KMS-11 (cell line): Measurements from ENCODE around the gene TAT.
"Not testable (repeated sequence)": the region's sequence is repeated elsewhere in the genome, so short reads cannot be mapped to it uniquely, and the experiment has no call there.

Experiments used
- H2AFZ ChIP-seq: fragments of 200-600 bp; sonication (generic); 2 replicates; pipeline ENCODE4 v1.6.1; 2016; ENCODE audit warnings: antibody characterized with exemption, mixed run types, low read depth
- H3K27ac ChIP-seq: fragments of 200-600 bp; sonication (generic); 2 replicates; pipeline ENCODE4 v1.6.1; 2016; ENCODE audit warnings: mild to moderate bottlenecking, mixed run types
- H3K27me3 ChIP-seq: fragments of 200-600 bp; sonication (generic); 2 replicates; pipeline ENCODE4 v1.6.1; 2017; ENCODE audit warnings: mild to moderate bottlenecking, low read depth, mixed run types, moderate library complexity; ENCODE audit not compliant: insufficient read depth
- H3K36me3 ChIP-seq: fragments of 200-600 bp; sonication (generic); 2 replicates; pipeline ENCODE4 v1.6.1; 2017; ENCODE audit warnings: mild to moderate bottlenecking, mixed run types; ENCODE audit not compliant: insufficient read depth
- H3K4me1 ChIP-seq: fragments of 200-600 bp; sonication (generic); 2 replicates; pipeline ENCODE4 v1.6.1; 2016; ENCODE audit warnings: mild to moderate bottlenecking, low read depth, mixed run types; ENCODE audit not compliant: poor library complexity, severe bottlenecking
- H3K4me2 ChIP-seq: fragments of 200-600 bp; sonication (generic); 2 replicates; pipeline ENCODE4 v1.7.0; 2016; ENCODE audit warnings: mild to moderate bottlenecking, mixed run types
- H3K4me3 ChIP-seq: fragments of 200-600 bp; sonication (generic); IDR thresholded peaks from 2 replicates; pipeline ENCODE4 v1.6.1; 2017; ENCODE audit warnings: low read depth, low read length, mixed read lengths; ENCODE audit not compliant: insufficient read depth
- H3K79me2 ChIP-seq: fragments of 200-600 bp; sonication (generic); 2 replicates; pipeline ENCODE4 v1.6.1; 2016; ENCODE audit warnings: low read depth, mixed run types; ENCODE audit not compliant: insufficient read depth
- H3K9ac ChIP-seq: fragments of 200-600 bp; sonication (generic); 2 replicates; pipeline ENCODE4 v1.6.1; 2016; ENCODE audit warnings: mild to moderate bottlenecking, mixed run types
- H4K20me1 ChIP-seq: fragments of 200-600 bp; sonication (generic); 2 replicates; pipeline ENCODE4 v1.6.1; 2016; ENCODE audit warnings: mild to moderate bottlenecking, mixed run types; ENCODE audit not compliant: insufficient read depth
- CTCF ChIP-seq: fragments of 200-600 bp; sonication (generic); conservative IDR thresholded peaks from 2 replicates; pipeline ENCODE4 v1.6.1; 2017; ENCODE audit warnings: low read depth, mild to moderate bottlenecking, antibody characterized with exemption, low read length, moderate library complexity, mixed read lengths

TAT gene

GRCh38 chr16:71622088-71622487, 45.2 kb upstream of the TAT start:
- Histone ChIP-seq H3K9ac (no peak overlapping the region), H3K27me3 (no peaks in the 10 kb centered on the region), H4K20me1 (no peaks in the 10 kb centered on the region), H3K4me1 (peaks cover 13% of the 10 kb centered on the region), H2AFZ (no peak overlapping the region), H3K27ac (no peak overlapping the region), H3K36me3 (no peaks in the 10 kb centered on the region), H3K4me2 (no peak overlapping the region), H3K79me2 (no peaks in the 10 kb centered on the region), H3K4me3 (no peak overlapping the region)
- no peak for TF ChIP-seq CTCF

GRCh38 chr16:71618429-71618828, 41.5 kb upstream of the TAT start:
- H4K20me1 ChIP-seq = no peaks in the 10 kb centered on the region
- no peaks in the 10 kb centered on the region for H3K36me3 ChIP-seq
- no peak overlapping the region for H3K4me3 ChIP-seq
- no peak overlapping the region for H3K27ac ChIP-seq
- H3K4me2 ChIP-seq = no peak overlapping the region
- no peaks in the 10 kb centered on the region for H3K79me2 ChIP-seq
- peaks cover 10% of the 10 kb centered on the region for H3K4me1 ChIP-seq
- no peaks in the 10 kb centered on the region for H3K27me3 ChIP-seq
- H2AFZ ChIP-seq = no peak overlapping the region
- H3K9ac ChIP-seq = no peak overlapping the region
- TF ChIP-seq CTCF = no peak

GRCh38 chr16:71614956-71615355, 38.1 kb upstream of the TAT start:
- H3K27ac ChIP-seq, H3K4me2 ChIP-seq, H3K4me1 ChIP-seq, H3K79me2 ChIP-seq, H3K36me3 ChIP-seq, H4K20me1 ChIP-seq, H2AFZ ChIP-seq, H3K27me3 ChIP-seq, H3K9ac ChIP-seq, H3K4me3 ChIP-seq: not testable (repeated sequence)

- no peaks in the 10 kb centered on the region for H3K36me3 ChIP-seq
- H4K20me1 ChIP-seq = no peaks in the 10 kb centered on the region
- TF ChIP-seq CTCF = peak; percentile 77
- H3K4me1 ChIP-seq = no peaks in the 10 kb centered on the region
- H3K4me2 ChIP-seq = peak overlapping the region; percentile 45; the same call in 1 of the 2 replicates
- no peaks in the 10 kb centered on the region for H3K27me3 ChIP-seq
- H3K9ac ChIP-seq = no peak overlapping the region
- no peaks in the 10 kb centered on the region for H3K79me2 ChIP-seq
- peak overlapping the region; percentile 44; the same call in 1 of the 2 replicates for H2AFZ ChIP-seq
- H3K27ac ChIP-seq = no peak overlapping the region
- H3K4me3 ChIP-seq = no peak overlapping the region
Observed at GRCh38 chr16:71610936-71611871, 34.3 kb upstream of the TAT start.

GRCh38 chr16:71610447-71610846, 33.6 kb upstream of the TAT start:
- Histone ChIP-seq H3K79me2 (no peaks in the 10 kb centered on the region), H3K4me1 (no peaks in the 10 kb centered on the region), H3K27ac (no peak overlapping the region), H2AFZ (0 out of 2 replicates have a peak overlapping the region, but pooled peaks have one; percentile 44), H3K36me3 (no peaks in the 10 kb centered on the region), H3K4me2 (0 out of 2 replicates have a peak overlapping the region, but pooled peaks have one; percentile 45), H3K27me3 (no peaks in the 10 kb centered on the region), H4K20me1 (no peaks in the 10 kb centered on the region), H3K4me3 (no peak overlapping the region), H3K9ac (no peak overlapping the region)
- TF ChIP-seq CTCF = no peak
